Endothelial cell of umbilical vein (primary cell): Measurements from ENCODE around the gene SLC39A8. TPM values are rescaled to one million over a fixed set of nuclear protein-coding genes. Genes with fewer than 3 reads are reported as not detected.
"Not testable (repeated sequence)": the region's sequence is repeated elsewhere in the genome, so short reads cannot be mapped to it uniquely, and the experiment has no call there.

Experiments
- BruUV-seq: library from RNA; stranded (reverse); fragments of 400-500 nt; replicated peaks from 2 replicates; lab custom pipeline; 2021; lab: Mats Ljungman, UMichigan
- CTCF ChIA-PET: fragments of 300-600, 350-600 bp; sonication (Branson Sonifier 250); formaldehyde crosslinking; loops from one replicate; lab custom pipeline; 2021; ENCODE audit warnings: antibody characterized with exemption, inconsistent platforms; lab: Charles Lee
- POLR2A ChIA-PET: fragments of 300-600, 350-600 bp; sonication (Branson Sonifier 250); formaldehyde crosslinking; loops from one replicate; lab custom pipeline; 2021; ENCODE audit warnings: antibody characterized with exemption, inconsistent platforms; lab: Charles Lee
- DNase-seq: peaks from one replicate; pipeline ENCODE4 v3.0.0-alpha.2; 2011; ENCODE audit warnings: low read depth, low spot score
- FAIRE-seq: peaks from 2 replicates; lab custom pipeline; 2011; peaks lifted over from hg19 to GRCh38; lab: Jason Lieb, UNC
- H2AFZ ChIP-seq: 2 replicates; pipeline ENCODE4 v1.6.0; 2012; ENCODE audit warnings: low read depth, low read length, control low read depth, inconsistent platforms
- H3K27ac ChIP-seq: 2 replicates; pipeline ENCODE4 v1.5.1; 2011; ENCODE audit warnings: low read depth, mild to moderate bottlenecking, control low read depth, low read length, moderate library complexity; ENCODE audit not compliant: insufficient read depth
- H3K27me3 ChIP-seq, 2 experiments: 2 replicates each; pipeline versions ENCODE4 v1.6.0 to v1.6.1; 2011; ENCODE audit warnings: low read length in 2 of 2, mixed read lengths in 1 of 2; ENCODE audit not compliant: control insufficient read depth in 2 of 2, insufficient read depth in 2 of 2
- H3K36me3 ChIP-seq, 2 experiments: 2 replicates in 1 of 2; 3 replicates in 1 of 2; pipeline ENCODE4 v1.5.1; 2011; ENCODE audit warnings: low read length in 2 of 2, mild to moderate bottlenecking in 1 of 2, moderate library complexity in 1 of 2; ENCODE audit not compliant: control insufficient read depth in 2 of 2, insufficient read depth in 2 of 2; ENCODE audit errors: extremely low read depth in 1 of 2
- H3K4me1 ChIP-seq: 3 replicates; pipeline ENCODE4 v1.5.1; 2011; ENCODE audit warnings: mild to moderate bottlenecking, low read length; ENCODE audit not compliant: control insufficient read depth, insufficient read depth; ENCODE audit errors: extremely low read depth
- H3K4me2 ChIP-seq: 2 replicates; pipeline ENCODE4 v1.6.1; 2011; ENCODE audit warnings: low read length, control low read depth, mixed read lengths; ENCODE audit not compliant: insufficient read depth
- H3K4me3 ChIP-seq, 3 experiments: fragments of 200-600 bp in 1 of 3; sonication (generic), shearing (Covaris generic) in 1 of 3; replicated peaks in 1 of 3; 2 replicates each; pipeline ENCODE4 v1.5.1; 2011 to 2016; ENCODE audit warnings: control low read depth in 3 of 3, low read length in 3 of 3, mild to moderate bottlenecking in 2 of 3, inconsistent platforms in 1 of 3, low read depth in 1 of 3, moderate library complexity in 1 of 3; ENCODE audit not compliant: insufficient read depth in 1 of 3
- H3K79me2 ChIP-seq: 2 replicates; pipeline ENCODE4 v1.6.0; 2012; ENCODE audit warnings: low read length, inconsistent platforms; ENCODE audit not compliant: control insufficient read depth, insufficient read depth
- H3K9ac ChIP-seq: replicated peaks from 2 replicates; pipeline ENCODE3; 2011; ENCODE audit warnings: low read length, control low read depth; ENCODE audit not compliant: insufficient read depth; ENCODE audit errors: extremely low read depth
- H3K9me1 ChIP-seq: replicated peaks from 3 replicates; pipeline ENCODE4 v1.6.0; 2011; ENCODE audit warnings: mild to moderate bottlenecking, low read length; ENCODE audit not compliant: control insufficient read depth, insufficient read depth; ENCODE audit errors: extremely low read depth
- H3K9me3 ChIP-seq: replicated peaks from 2 replicates; pipeline ENCODE4 v1.5.1; 2012; ENCODE audit warnings: low read length, inconsistent platforms; ENCODE audit not compliant: control insufficient read depth, insufficient read depth
- H4K20me1 ChIP-seq: replicated peaks from 2 replicates; pipeline ENCODE3; 2011; ENCODE audit warnings: mild to moderate bottlenecking, low read length; ENCODE audit not compliant: control insufficient read depth, insufficient read depth; ENCODE audit errors: extremely low read depth
- EZH2 ChIP-seq: IDR thresholded peaks from 2 replicates; pipeline ENCODE4 v1.6.1; 2012; ENCODE audit warnings: borderline replicate concordance, low read depth, mild to moderate bottlenecking, moderate library complexity, low read length, inconsistent platforms; ENCODE audit not compliant: severe bottlenecking
- FOS ChIP-seq: IDR thresholded peaks from 2 replicates; pipeline ENCODE4 v1.6.1; 2011; ENCODE audit warnings: mild to moderate bottlenecking, low read length, moderate library complexity, borderline replicate concordance; ENCODE audit not compliant: insufficient read depth
- JUN ChIP-seq: IDR thresholded peaks from 2 replicates; pipeline ENCODE4 v1.6.1; 2011; ENCODE audit warnings: borderline replicate concordance, low read depth; ENCODE audit not compliant: insufficient read length, insufficient read depth
- MYC ChIP-seq: IDR thresholded peaks from one replicate; pipeline ENCODE4 v1.6.1; 2011; ENCODE audit warnings: mild to moderate bottlenecking, low read depth, low read length
- POLR2A ChIP-seq: IDR thresholded peaks from 2 replicates; pipeline ENCODE4 v1.6.1; 2012; ENCODE audit warnings: low read depth, mild to moderate bottlenecking, control low read depth, low read length
- POLR2AphosphoS5 ChIP-seq: IDR thresholded peaks from 2 replicates; pipeline ENCODE4 v1.6.1; 2012; ENCODE audit warnings: low read depth, mild to moderate bottlenecking, control low read depth, low read length, moderate library complexity; ENCODE audit not compliant: insufficient read depth
- dilution Hi-C: fragments of 300-500 bp; cut with MboI; formaldehyde crosslinking; loops from one replicate; pipeline ENCODE4 v1.15.0; 2019; ENCODE audit warnings: low sequenced_read_pairs; ENCODE audit not compliant: extremely low pct_ligation_motif_present
- intact Hi-C: fragments of 100-400 bp; cut with micrococcal nuclease; formaldehyde crosslinking; loops from one replicate; pipeline ENCODE4 v1.10.0; 2022
- polyA plus RNA-seq, 4 experiments: library from polyadenylated mRNA; depleted of rRNA in 3 of 4; stranded (reverse) in 3 of 4; unstranded in 1 of 4; fragments of >200 nt; gene quantifications; 2 replicates each; pipeline versions ENCODE4 v1.2.1 to v1.2.3, GENCODE V29; 2011 to 2012; ENCODE audit warnings: missing spikeins in 1 of 4
- total RNA-seq: library from RNA; stranded (reverse); gene quantifications from 2 replicates; pipeline ENCODE4 v1.2.3, GENCODE V29; 2021

Gene SLC39A8
- total and polyA plus RNA-seq, 2 donors (not counting 3 experiments of a cell fraction or from before 2014, with no cell fraction given) = 1.7 to 6.7 TPM

GRCh38 chr4:102281171-102281839 is 64.0 kb downstream of the SLC39A8 start:
- Histone ChIP-seq H3K4me2 (no peak overlapping the region), H3K9me1 (no peaks in the 10 kb centered on the region), H3K4me3 (no peak overlapping the region), H4K20me1 (no peaks in the 10 kb centered on the region), H3K9ac (no peak overlapping the region), H3K27me3 (no peaks in the 10 kb centered on the region), H3K27ac (no peak overlapping the region), H3K36me3 (no peaks in the 10 kb centered on the region), H3K9me3 (no peaks in the 10 kb centered on the region), H3K79me2 (no peaks in the 10 kb centered on the region), H3K4me1 (no peaks in the 10 kb centered on the region), H2AFZ (no peak overlapping the region)
- CTCF ChIA-PET = no interaction called here
- POLR2A ChIA-PET = no interaction called here
- no TSS peak for BruUV-seq
- TF ChIP-seq FOS = no peak
- TF ChIP-seq EZH2 = no peak
- TF ChIP-seq POLR2A = no peak
- no peak for TF ChIP-seq JUN
- no peak for TF ChIP-seq POLR2AphosphoS5
- TF ChIP-seq MYC = no peak
- dilution Hi-C loops (no loop called here), intact Hi-C loops (no loop called here)
- no peak for DNase-seq
- FAIRE-seq = no peak

- POLR2A ChIA-PET, H3K36me3 ChIP-seq, H4K20me1 ChIP-seq, BruUV-seq, H3K4me3 ChIP-seq, FAIRE-seq, H3K79me2 ChIP-seq, H3K27me3 ChIP-seq, H3K9me3 ChIP-seq, H2AFZ ChIP-seq, H3K4me1 ChIP-seq, DNase-seq, H3K4me2 ChIP-seq, dilution Hi-C loops, H3K9me1 ChIP-seq, intact Hi-C loops, H3K9ac ChIP-seq, CTCF ChIA-PET, H3K27ac ChIP-seq: not testable (repeated sequence)
Observed at GRCh38 chr4:102273317-102273716, 72.0 kb downstream of the SLC39A8 start.
